IMR-90 (cell line): ENCODE data around the gene SRI. TPM values are rescaled to one million over a fixed set of nuclear protein-coding genes. Genes with fewer than 3 reads are reported as not detected.

Source experiments
- ATAC-seq: fragments of 200-7000 bp; cut with Tn5 transposase; 2 replicates; pipeline ENCODE4 v1.9.1; 2020; ENCODE audit warnings: low read depth, mild to moderate bottlenecking, moderate library complexity
- BruUV-seq: library from RNA; stranded (reverse); fragments of 400-500 nt; replicated peaks from 2 replicates; lab custom pipeline; 2021; lab: Mats Ljungman, UMichigan
- CTCF ChIA-PET: fragments of 300-600 bp; formaldehyde crosslinking; extraction: SDS; loops from one replicate; lab custom pipeline; 2021; ENCODE audit warnings: antibody characterized with exemption; lab: Yijun Ruan, JAX
- POLR2A ChIA-PET: fragments of 300-600 bp; sonication (Branson Sonifier 250); formaldehyde crosslinking; loops from one replicate; lab custom pipeline; 2022; ENCODE audit warnings: antibody characterized with exemption; ENCODE audit not compliant: unreplicated experiment; lab: Charles Lee
- DNase-seq: peaks from one replicate; pipeline ENCODE4 v3.0.0; 2013
- H2AFZ ChIP-seq: replicated peaks from 2 replicates; pipeline ENCODE3; 2013; ENCODE audit warnings: low read length, mild to moderate bottlenecking; ENCODE audit not compliant: poor library complexity
- H2AK5ac ChIP-seq: 2 replicates; pipeline ENCODE4 v1.6.1; 2013; ENCODE audit warnings: low read depth, low read length, inconsistent platforms
- H2AK9ac ChIP-seq: replicated peaks from 2 replicates; pipeline ENCODE3; 2013; ENCODE audit warnings: mild to moderate bottlenecking, low read depth, low read length, moderate library complexity; ENCODE audit not compliant: poor library complexity
- H2BK120ac ChIP-seq: 2 replicates; pipeline ENCODE4 v1.6.1; 2013; ENCODE audit warnings: low read depth, low read length, inconsistent platforms
- H2BK15ac ChIP-seq: 3 replicates; pipeline ENCODE4 v1.6.1; 2013; ENCODE audit warnings: low read depth, low read length, inconsistent platforms
- H2BK20ac ChIP-seq: 2 replicates; pipeline ENCODE4 v1.6.1; 2013; ENCODE audit warnings: low read depth, mild to moderate bottlenecking, inconsistent platforms, low read length, moderate library complexity
- H2BK5ac ChIP-seq: 2 replicates; pipeline ENCODE4 v1.6.1; 2013; ENCODE audit warnings: mild to moderate bottlenecking, low read depth, low read length, inconsistent platforms; ENCODE audit not compliant: poor library complexity, severe bottlenecking
- H3K14ac ChIP-seq: replicated peaks from 2 replicates; pipeline ENCODE4 v1.6.1; 2013; ENCODE audit warnings: low read depth, low read length, inconsistent platforms
- H3K18ac ChIP-seq: 2 replicates; pipeline ENCODE4 v1.6.1; 2013; ENCODE audit warnings: low read depth, low read length, control low read depth
- H3K23ac ChIP-seq: 2 replicates; pipeline ENCODE4 v1.6.1; 2013; ENCODE audit warnings: low read depth, low read length, inconsistent platforms
- H3K27ac ChIP-seq: 2 replicates; pipeline ENCODE4 v1.5.1; 2013; ENCODE audit warnings: mild to moderate bottlenecking, control low read depth, low read length; ENCODE audit not compliant: insufficient read depth
- H3K27me3 ChIP-seq: 2 replicates; pipeline ENCODE4 v1.6.1; 2013; ENCODE audit warnings: low read length; ENCODE audit not compliant: control insufficient read depth, insufficient read depth
- H3K36me3 ChIP-seq: 2 replicates; pipeline ENCODE4 v1.6.1; 2013; ENCODE audit warnings: low read length, mixed read lengths; ENCODE audit not compliant: control insufficient read depth, insufficient read depth
- H3K4ac ChIP-seq: 2 replicates; pipeline ENCODE4 v1.6.1; 2013; ENCODE audit warnings: low read depth, low read length, inconsistent platforms
- H3K4me1 ChIP-seq: 2 replicates; pipeline ENCODE4 v1.6.1; 2013; ENCODE audit warnings: low read length, mixed read lengths; ENCODE audit not compliant: control insufficient read depth, insufficient read depth
- H3K4me2 ChIP-seq: 2 replicates; pipeline ENCODE4 v1.6.1; 2013; ENCODE audit warnings: low read depth, mild to moderate bottlenecking, control low read depth, low read length, moderate library complexity
- H3K4me3 ChIP-seq: 2 replicates; pipeline ENCODE4 v1.5.1; 2013; ENCODE audit warnings: low read depth, mild to moderate bottlenecking, control low read depth, low read length, moderate library complexity; ENCODE audit not compliant: insufficient read depth
- H3K56ac ChIP-seq: 2 replicates; pipeline ENCODE4 v1.6.1; 2013; ENCODE audit warnings: low read length, inconsistent platforms; ENCODE audit not compliant: insufficient read depth; ENCODE audit errors: extremely low read depth
- H3K79me1 ChIP-seq, 2 experiments: 2 replicates each; pipeline ENCODE4 v1.6.1; 2013; ENCODE audit warnings: low read length in 2 of 2, inconsistent platforms in 1 of 2, low read depth in 1 of 2
- H3K9ac ChIP-seq: 2 replicates; pipeline ENCODE4 v1.6.1; 2013; ENCODE audit warnings: low read depth, low read length, control low read depth
- H3K9me1 ChIP-seq: 2 replicates; pipeline ENCODE4 v1.6.1; 2013; ENCODE audit warnings: low read length, inconsistent platforms; ENCODE audit not compliant: insufficient read depth
- H3K9me3 ChIP-seq: 2 replicates; pipeline ENCODE4 v1.6.1; 2013; ENCODE audit warnings: low read length; ENCODE audit not compliant: control insufficient read depth, insufficient read depth
- H4K20me1 ChIP-seq: 2 replicates; pipeline ENCODE4 v1.6.1; 2013; ENCODE audit warnings: low read length, inconsistent platforms; ENCODE audit not compliant: insufficient read depth
- H4K5ac ChIP-seq: 2 replicates; pipeline ENCODE4 v1.6.1; 2013; ENCODE audit warnings: mild to moderate bottlenecking, low read depth, low read length, control low read depth
- H4K8ac ChIP-seq, 2 experiments: 2 replicates each; pipeline ENCODE4 v1.6.1; 2013; ENCODE audit warnings: low read depth in 2 of 2, low read length in 2 of 2, control low read depth in 1 of 2, inconsistent platforms in 1 of 2
- H4K91ac ChIP-seq: 2 replicates; pipeline ENCODE4 v1.6.1; 2013; ENCODE audit warnings: low read depth, low read length, inconsistent platforms; ENCODE audit not compliant: insufficient read depth
- BHLHE40 ChIP-seq: fragments of 150-350 bp; IDR thresholded peaks from 2 replicates; pipeline ENCODE4 v1.6.1; 2016; ENCODE audit warnings: mild to moderate bottlenecking, low read depth, low read length
- CEBPB ChIP-seq: IDR thresholded peaks from 2 replicates; pipeline ENCODE4 v1.6.1; 2012; ENCODE audit warnings: low read depth, low read length, improper control_type of control experiment
- CHD1 ChIP-seq: IDR thresholded peaks from 2 replicates; pipeline ENCODE4 v1.6.1; 2012; ENCODE audit warnings: low read depth, low read length, improper control_type of control experiment
- CTCF ChIP-seq: conservative IDR thresholded peaks from 2 replicates; pipeline ENCODE4 v1.5.1; 2012; ENCODE audit warnings: mild to moderate bottlenecking, low read depth, low read length, improper control_type of control experiment
- ELK1 ChIP-seq: fragments of 150-350 bp; IDR thresholded peaks from 2 replicates; pipeline ENCODE4 v1.6.1; 2016; ENCODE audit warnings: low read depth, mild to moderate bottlenecking, low read length, moderate library complexity, borderline replicate concordance
- FOS ChIP-seq: fragments of 150-350 bp; IDR thresholded peaks from 2 replicates; pipeline ENCODE4 v1.6.1; 2016; ENCODE audit warnings: low read depth, low read length
- MAFK ChIP-seq: IDR thresholded peaks from 2 replicates; pipeline ENCODE4 v1.6.1; 2012; ENCODE audit warnings: low read depth, low read length, improper control_type of control experiment
- MAZ ChIP-seq: IDR thresholded peaks from 2 replicates; pipeline ENCODE4 v1.6.1; 2012; ENCODE audit warnings: low read depth, mild to moderate bottlenecking, low read length, improper control_type of control experiment, moderate library complexity, borderline replicate concordance
- MXI1 ChIP-seq: IDR thresholded peaks from 2 replicates; pipeline ENCODE4 v1.6.1; 2012; ENCODE audit warnings: low read depth, mild to moderate bottlenecking, low read length, moderate library complexity, borderline replicate concordance
- NFE2L2 ChIP-seq: fragments of 150-350 bp; IDR thresholded peaks from 2 replicates; pipeline ENCODE4 v1.6.1; 2016; ENCODE audit warnings: low read depth, mild to moderate bottlenecking, low read length
- RAD21 ChIP-seq: IDR thresholded peaks from 2 replicates; pipeline ENCODE4 v1.6.1; 2012; ENCODE audit warnings: low read length, improper control_type of control experiment
- RCOR1 ChIP-seq: IDR thresholded peaks from 2 replicates; pipeline ENCODE4 v1.6.1; 2012; ENCODE audit warnings: mild to moderate bottlenecking, low read length, improper control_type of control experiment; ENCODE audit not compliant: insufficient replicate concordance
- RFX5 ChIP-seq: IDR thresholded peaks from 2 replicates; pipeline ENCODE4 v1.8.0; 2012; ENCODE audit warnings: low read depth, mild to moderate bottlenecking, low read length, moderate library complexity
- SMC3 ChIP-seq: fragments of 150-350 bp; IDR thresholded peaks from 2 replicates; pipeline ENCODE4 v1.6.1; 2016; ENCODE audit warnings: low read depth, mild to moderate bottlenecking, antibody characterized with exemption, low read length, moderate library complexity
- WGBS, 2 experiments: methylation state at CpG; one replicate each; pipeline versions ENCODE4 v1.1.5 to v1.1.7; 2013; ENCODE audit warnings: missing lambda C conversion rate in 2 of 2; ENCODE audit not compliant: insufficient read length in 1 of 2; ENCODE audit errors: extremely low coverage in 2 of 2; 5-methylcytosine and 5-hydroxymethylcytosine counted together
- dilution Hi-C: fragments of 300-500 bp; cut with HindIII; formaldehyde crosslinking; loops from one replicate; pipeline ENCODE4 v1.14.3; 2018; ENCODE audit warnings: low sequenced_read_pairs; ENCODE audit not compliant: unreplicated experiment
- in situ Hi-C: fragments of 300-500 bp; cut with MboI; formaldehyde crosslinking; loops from 3 replicates; pipeline ENCODE4 v1.14.3; 2019; ENCODE audit warnings: low sequenced_read_pairs, inconsistent platforms, mixed read lengths
- intact Hi-C: fragments of 100-400 bp; cut with micrococcal nuclease; formaldehyde crosslinking; loops from 2 replicates; pipeline ENCODE4 v1.10.0; 2022
- polyA plus RNA-seq, 3 experiments: library from polyadenylated mRNA; depleted of rRNA; stranded (reverse); fragments of >200 nt; gene quantifications; 2 replicates each; pipeline ENCODE4 v1.2.3, GENCODE V29; 2012; ENCODE audit warnings: low replicate concordance in 1 of 3
- total RNA-seq: library from RNA; depleted of rRNA; stranded (reverse); fragments of >200 nt; gene quantifications from 2 replicates; pipeline ENCODE4 v1.2.3, GENCODE V29; 2012

SRI gene
- total and polyA plus RNA-seq, 2 of the 4 experiments (the other 2 are of a cell fraction), result 83.3 to 115 TPM

GRCh38 chr7:88156356-88156755, 63.5 kb downstream of the SRI start:
- H2BK120ac ChIP-seq, result no peak overlapping the region
- POLR2A ChIA-PET, result no interaction called here
- H3K9me3 ChIP-seq, result no peaks in the 10 kb centered on the region
- no peak overlapping the region for H2BK15ac ChIP-seq
- DNase-seq (no peak), ATAC-seq (no peak)
- no peak overlapping the region for H3K4ac ChIP-seq
- H3K4me2 ChIP-seq, result no peak overlapping the region
- no peak overlapping the region for H3K14ac ChIP-seq
- no peaks in the 10 kb centered on the region for H3K79me1 ChIP-seq
- no peak overlapping the region for H3K27ac ChIP-seq
- H3K36me3 ChIP-seq, result no peaks in the 10 kb centered on the region
- H3K4me1 ChIP-seq, result no peaks in the 10 kb centered on the region
- H3K23ac ChIP-seq, result no peak overlapping the region
- H4K8ac ChIP-seq, result no peak overlapping the region
- no peaks in the 10 kb centered on the region for H3K9me1 ChIP-seq
- CTCF ChIA-PET, result no interaction called here
- H3K9ac ChIP-seq, result no peak overlapping the region
- no TSS peak for BruUV-seq
- WGBS, 2 experiments, result no CpG with 5 or more reads among the region's 1 CpG
- no peak overlapping the region for H3K4me3 ChIP-seq
- H2BK20ac ChIP-seq, result no peak overlapping the region
- intact Hi-C loops, result loop anchor here (10.0 kb wide), 1 partner anchor 62 kb away; no protein-coding TSS in a partner anchor
- H2AK5ac ChIP-seq, result no peak overlapping the region
- H3K56ac ChIP-seq, result no peak overlapping the region
- dilution Hi-C loops, result no loop called here
- in situ Hi-C loops, result no loop called here
- no peaks in the 10 kb centered on the region for H3K27me3 ChIP-seq
- no peak overlapping the region for H3K18ac ChIP-seq
- no peak overlapping the region for H2AK9ac ChIP-seq
- no peak overlapping the region for H2AFZ ChIP-seq
- H4K20me1 ChIP-seq, result no peaks in the 10 kb centered on the region
- H4K91ac ChIP-seq, result no peak overlapping the region
- no peak for TF ChIP-seq RFX5
- no peak for TF ChIP-seq MAFK
- TF ChIP-seq RAD21, result no peak
- TF ChIP-seq CTCF, result no peak
- TF ChIP-seq ELK1, result no peak
- no peak for TF ChIP-seq MXI1
- no peak for TF ChIP-seq NFE2L2
- TF ChIP-seq CEBPB, result no peak
- no peak for TF ChIP-seq MAZ
- TF ChIP-seq FOS, result no peak
- no peak for TF ChIP-seq SMC3
- no peak for TF ChIP-seq RCOR1
- TF ChIP-seq CHD1, result no peak
- TF ChIP-seq BHLHE40, result no peak
- H2BK5ac ChIP-seq, result no peak overlapping the region
- no peak overlapping the region for H4K5ac ChIP-seq
